Measurements from ENCODE around the gene CYBA.

The CYBA gene

GRCh38 chr16:88650749-88651275, at the start of gene CYBA:
Gene CYBA, minus strand, starts transcription at chr16:88651053. Its CDS starts 40 bp downstream, at chr16:88651013.
- peak within 1 kb of the TSS; percentile 45 to 93 (median 80) for H3K4me3 ChIP-seq
- peak within 1 kb of the TSS; percentile 14 to 97 (median 83) for H3K27ac ChIP-seq

DNA sequence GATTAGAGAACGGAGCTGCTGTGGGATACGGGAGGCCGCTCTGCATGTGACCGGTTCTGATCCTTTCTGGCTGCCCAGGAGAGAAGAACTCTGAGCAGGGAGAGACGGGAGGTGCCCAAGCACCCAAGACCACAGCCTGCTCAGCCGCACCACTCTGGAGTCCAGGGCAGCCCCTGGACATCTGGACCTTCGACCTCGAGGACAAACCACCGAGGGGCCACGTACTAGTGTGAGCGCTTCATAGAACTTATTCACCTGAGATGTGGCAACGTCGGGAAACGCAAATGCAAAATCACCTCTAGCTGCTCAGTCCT, 49.4 kb upstream of the CYBA start:
- peak overlapping the region in 4 of 7 experiments; percentile 18 to 100 (median 26) for H3K4me3 ChIP-seq
- H3K27ac ChIP-seq, result peak overlapping the region in 19 of 21 experiments; percentile 39 to 98 (median 84)

- Histone ChIP-seq H3K4me3 (no peak overlapping the region), H3K27ac (peak overlapping the region in 8 of 21 experiments; percentile 24 to 98 (median 92))
These were observed 48.3 kb upstream of the CYBA start for GRCh38 chr16:88699180-88699579.

DNA sequence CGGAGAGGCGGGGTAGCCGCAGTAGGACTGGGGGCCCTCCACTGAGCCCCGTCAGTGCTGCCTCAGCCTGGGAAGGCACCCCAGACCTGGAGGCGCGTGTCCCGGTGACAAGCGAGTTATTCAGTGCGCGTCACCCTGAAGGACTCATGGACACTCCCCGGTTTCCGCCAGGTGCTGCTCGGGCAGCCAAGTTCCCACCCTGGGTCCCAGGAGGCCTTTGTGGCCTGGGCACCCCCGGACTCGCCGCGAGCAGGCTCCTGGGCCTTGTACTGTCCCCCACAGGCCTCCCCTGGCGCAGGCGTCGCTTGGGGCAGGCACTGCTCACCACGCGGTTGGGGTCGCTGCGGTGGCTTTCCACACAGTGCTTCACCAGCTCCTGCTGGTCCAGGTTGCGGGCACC, 47.8 kb upstream of the CYBA start:
- no peak overlapping the region for H3K27ac ChIP-seq
- H3K4me3 ChIP-seq, result no peak overlapping the region

- Histone ChIP-seq H3K4me3 (no peak overlapping the region), H3K27ac (peak overlapping the region in 1 of 21 experiments; percentile 33)
These were observed 47.2 kb upstream of the CYBA start for GRCh38 chr16:88697831-88698615.

GRCh38 chr16:88697116-88697830, 46.4 kb upstream of the CYBA start:
- Histone ChIP-seq H3K27ac (no peak overlapping the region), H3K4me3 (no peak overlapping the region)

DNA sequence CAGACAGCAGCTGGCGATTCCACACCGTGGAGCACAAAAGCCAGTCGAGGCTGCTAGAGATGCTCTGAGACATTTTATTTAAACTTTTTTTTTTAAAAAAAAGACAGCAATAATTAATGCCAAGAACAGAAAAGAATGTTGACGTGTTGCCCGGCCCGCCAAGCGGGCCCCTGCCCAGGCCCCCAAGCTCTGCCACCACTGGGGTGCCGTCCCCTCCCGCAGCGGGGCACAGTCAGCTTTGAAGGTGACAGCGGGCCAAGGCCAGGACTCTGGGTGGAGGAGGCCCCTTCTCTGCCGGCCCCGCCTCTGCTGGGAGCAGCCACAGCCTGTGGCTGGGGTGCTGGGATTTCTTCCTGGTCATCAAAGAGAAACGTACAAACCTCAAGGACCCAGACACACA, 45.6 kb upstream of the CYBA start:
- Histone ChIP-seq H3K27ac (no peak overlapping the region), H3K4me3 (no peak overlapping the region)

- no peak overlapping the region for H3K4me3 ChIP-seq
- H3K27ac ChIP-seq, result no peak overlapping the region
These were observed 44.9 kb upstream of the CYBA start for GRCh38 chr16:88695753-88696152.

DNA sequence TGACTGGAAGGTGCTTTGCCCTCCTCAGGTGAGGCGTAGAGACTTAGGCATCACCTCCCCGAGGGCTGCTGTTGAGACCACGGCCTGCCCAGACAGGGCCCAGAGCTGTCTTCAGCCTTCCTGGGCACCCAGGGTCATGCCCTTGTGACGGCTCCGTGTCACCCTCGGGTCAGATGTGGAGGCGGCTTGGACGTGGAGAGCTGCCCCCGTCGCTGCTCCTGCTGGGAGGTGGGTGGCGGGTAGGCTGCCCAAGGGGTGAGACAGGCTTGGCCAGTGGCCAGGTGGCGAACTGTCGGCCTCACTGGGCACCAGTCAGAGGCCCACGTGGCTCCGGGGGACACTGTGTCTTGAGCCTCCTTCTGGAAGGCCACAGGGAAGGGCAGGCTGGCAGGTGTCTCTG, 44.4 kb upstream of the CYBA start:
- no peak overlapping the region for H3K27ac ChIP-seq
- H3K4me3 ChIP-seq, result no peak overlapping the region

DNA sequence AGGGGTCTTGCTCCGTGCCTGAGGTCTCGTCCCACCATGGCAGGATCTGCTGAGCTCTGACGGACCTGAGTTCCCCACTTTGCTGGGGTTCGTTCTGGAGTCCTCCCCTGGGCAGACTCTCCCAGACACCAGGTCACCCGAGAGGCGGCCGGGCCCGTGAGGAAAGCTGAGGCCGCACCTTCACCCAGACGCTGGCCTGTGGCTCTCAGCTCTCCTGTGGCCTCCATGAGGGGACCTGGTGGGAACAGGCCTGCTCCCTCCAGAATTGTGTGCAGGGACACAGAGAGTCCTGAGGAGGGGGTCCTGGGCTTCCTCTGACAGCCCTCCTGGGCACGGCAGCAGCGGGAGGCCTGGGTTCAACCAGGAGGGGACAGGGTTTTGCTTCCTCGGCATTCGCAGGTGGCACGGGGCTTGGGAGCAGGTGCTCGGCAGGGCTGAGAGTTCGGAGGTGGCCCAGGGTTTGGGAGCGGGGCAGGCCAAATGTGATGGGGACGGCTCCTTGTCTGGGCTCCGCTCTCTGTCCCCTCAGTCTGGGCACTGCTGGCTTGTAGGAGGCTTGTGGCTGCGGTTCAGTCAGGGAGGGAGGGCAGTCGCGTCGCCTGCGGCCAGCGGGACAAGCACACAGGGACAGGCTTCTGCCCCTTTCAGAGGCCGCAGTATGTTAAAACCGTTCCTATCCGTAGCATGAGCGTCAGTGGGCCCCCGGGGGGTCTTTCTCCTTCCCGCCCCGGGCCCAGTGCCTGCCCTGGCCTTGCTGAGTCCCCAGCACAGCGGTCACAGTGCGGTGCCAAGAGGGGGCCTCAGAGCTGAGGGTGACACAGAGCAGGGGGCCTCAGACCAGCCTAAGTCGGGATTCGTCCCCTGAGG, 43.6 kb upstream of the CYBA start:
- Histone ChIP-seq H3K4me3 (no peak overlapping the region), H3K27ac (no peak overlapping the region)

DNA sequence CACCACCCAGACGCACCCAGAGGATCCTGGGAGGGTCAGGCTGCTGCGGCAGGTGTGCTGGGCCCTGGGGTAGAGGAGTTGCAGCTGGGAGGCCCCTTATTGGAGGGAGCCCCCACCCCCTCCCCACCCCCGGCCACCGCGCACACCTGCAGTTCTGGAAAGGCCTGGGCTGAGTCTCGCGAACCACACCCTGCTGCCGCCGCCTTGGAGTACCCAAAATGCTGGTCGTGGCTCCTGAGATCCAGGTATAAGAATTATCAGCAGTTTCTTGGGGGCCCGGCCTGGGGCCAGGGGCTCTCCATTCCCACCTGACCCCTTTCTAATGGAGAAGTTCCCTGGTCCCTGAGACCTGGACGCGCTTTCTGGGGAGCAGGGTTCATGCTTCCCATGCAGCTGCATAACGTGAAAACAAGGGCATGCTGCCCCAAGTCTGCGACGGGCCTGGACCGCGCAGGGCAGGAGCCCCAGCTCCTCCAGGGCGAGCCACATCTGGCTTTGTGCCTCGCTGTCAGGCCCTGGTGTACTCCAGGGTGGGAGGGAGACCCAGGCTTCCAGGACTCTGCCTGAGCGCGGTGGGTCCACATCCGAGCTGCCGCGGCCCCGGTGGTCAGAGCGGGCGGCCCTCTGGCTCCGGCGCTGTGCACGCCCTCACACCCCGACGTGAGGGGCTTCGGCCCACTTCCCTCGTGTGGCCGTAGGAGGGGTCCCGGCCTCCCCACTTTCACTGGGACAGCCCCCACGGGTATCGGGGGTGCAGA, 42.7 kb upstream of the CYBA start:
- Histone ChIP-seq H3K4me3 (no peak overlapping the region), H3K27ac (peak overlapping the region in 3 of 21 experiments; percentile 20 to 69 (median 61))

- peak overlapping the region in 4 of 21 experiments; percentile 59 to 69 (median 63) for H3K27ac ChIP-seq
- no peak overlapping the region for H3K4me3 ChIP-seq
These were observed 42.0 kb upstream of the CYBA start for GRCh38 chr16:88692861-88693260.

GRCh38 chr16:88691924-88692560, 41.2 kb upstream of the CYBA start:
- peak overlapping the region in 10 of 21 experiments; percentile 3 to 69 (median 57) for H3K27ac ChIP-seq
- no peak overlapping the region for H3K4me3 ChIP-seq

DNA sequence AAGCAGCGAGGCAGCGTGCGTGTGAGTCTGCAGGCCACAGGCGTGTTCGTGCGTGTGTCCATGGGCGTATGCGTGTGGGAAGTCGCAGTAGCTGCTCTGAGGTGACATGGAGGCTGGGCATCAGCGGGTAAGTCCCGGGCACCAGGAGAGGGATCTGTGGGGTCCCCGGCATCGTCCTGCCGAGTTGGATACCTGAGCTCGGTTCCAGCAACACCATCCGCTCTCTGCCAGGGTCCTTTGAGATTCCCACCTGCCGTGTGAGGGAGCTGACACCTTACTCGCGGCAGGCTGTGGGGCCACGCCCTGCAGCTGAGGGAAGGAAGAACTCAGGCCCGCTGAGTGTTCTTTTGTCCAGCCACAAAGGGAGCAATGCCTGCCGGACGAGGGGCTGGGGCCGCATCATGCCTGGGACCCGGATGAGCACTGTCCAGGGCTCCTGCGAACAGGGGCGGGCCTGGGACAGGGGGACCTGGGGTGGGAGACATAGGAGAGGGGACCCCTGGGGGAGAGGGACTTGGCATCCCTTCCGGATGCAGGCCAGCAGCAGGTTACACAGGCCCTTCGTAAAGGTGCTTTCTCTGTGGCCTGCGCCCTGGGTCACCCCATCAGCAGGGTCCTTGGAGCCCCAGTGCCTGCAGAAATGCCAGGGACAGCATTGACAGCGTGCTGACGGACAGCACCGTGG, 40.4 kb upstream of the CYBA start:
- peak overlapping the region in 5 of 21 experiments; percentile 46 to 69 (median 59) for H3K27ac ChIP-seq
- H3K4me3 ChIP-seq, result no peak overlapping the region

DNA sequence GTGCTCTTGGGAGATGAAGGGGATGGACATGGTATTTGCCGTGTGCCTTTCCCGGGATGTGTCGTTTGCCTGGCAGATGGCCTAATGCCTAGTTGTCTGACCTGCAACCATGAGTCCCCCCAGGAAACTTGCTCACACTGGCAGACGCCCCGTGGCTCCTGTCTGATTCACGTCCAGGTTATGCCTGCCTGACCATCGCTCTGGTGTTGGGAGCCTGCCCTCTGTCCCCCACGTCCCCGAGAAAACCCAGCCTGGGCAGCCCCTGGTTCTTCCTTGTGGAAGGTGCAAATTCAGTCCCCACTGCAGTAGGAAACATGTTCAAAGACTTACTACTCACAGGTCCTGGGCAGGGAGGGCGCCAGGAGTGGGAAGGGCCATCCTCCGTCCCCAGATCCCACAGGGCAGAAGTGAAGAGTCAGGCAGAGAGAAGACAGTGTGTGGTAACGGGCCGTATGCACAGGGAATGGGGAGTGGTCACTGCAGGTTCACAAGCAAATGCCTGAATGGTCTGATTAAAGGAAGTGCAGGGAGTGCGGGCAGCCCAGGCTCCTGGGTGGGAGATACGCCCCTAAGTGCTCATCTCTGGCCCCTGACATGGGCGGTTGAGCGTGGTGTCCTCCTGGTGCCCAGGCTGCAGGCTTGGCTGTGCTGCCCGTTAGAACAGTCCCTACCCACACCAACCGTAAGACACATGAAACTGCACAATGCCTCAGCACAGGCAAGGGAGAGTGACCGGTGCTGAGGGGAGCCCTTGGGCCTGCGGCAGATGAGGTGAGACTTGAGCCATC, 39.7 kb upstream of the CYBA start:
- Histone ChIP-seq H3K27ac (no peak overlapping the region), H3K4me3 (no peak overlapping the region)

DNA sequence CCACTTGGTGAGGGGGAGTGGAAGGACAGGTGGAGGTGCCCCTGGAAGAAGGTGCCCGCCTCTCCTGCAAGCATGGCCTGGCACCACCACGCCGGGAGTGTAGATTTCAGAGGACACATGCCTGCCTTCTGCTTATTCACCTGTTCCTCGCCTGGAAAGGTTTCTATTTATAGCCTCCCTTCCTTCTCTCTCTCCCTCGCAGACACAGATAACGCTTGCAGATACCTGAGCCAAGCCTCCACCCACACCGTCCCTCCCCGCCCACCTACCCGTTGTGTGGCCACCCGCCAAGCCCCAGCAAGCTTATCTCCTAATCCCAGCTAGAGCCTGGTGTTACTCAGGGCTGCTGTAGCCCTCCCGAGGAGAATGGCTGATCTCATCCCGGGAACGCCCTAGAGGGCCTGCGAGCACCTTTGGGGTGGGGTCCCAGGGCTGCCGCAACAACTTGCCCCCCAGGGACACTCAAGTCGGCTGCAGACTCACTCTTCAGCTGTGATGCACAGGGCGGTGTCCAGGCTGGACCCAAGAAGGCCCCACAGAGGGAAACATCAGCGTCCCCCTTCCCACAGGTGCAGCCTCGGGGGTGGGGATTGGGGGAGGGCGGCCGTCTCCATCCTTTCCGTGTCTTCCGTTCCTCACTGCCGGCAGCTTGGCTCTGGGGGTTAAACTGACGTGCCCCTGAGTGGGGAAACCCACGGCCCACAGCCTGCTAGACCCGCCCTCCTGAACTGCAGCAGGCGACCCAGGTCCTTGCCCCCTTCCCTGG, 37.3 kb upstream of the CYBA start:
- Histone ChIP-seq H3K4me3 (no peak overlapping the region), H3K27ac (no peak overlapping the region)

DNA sequence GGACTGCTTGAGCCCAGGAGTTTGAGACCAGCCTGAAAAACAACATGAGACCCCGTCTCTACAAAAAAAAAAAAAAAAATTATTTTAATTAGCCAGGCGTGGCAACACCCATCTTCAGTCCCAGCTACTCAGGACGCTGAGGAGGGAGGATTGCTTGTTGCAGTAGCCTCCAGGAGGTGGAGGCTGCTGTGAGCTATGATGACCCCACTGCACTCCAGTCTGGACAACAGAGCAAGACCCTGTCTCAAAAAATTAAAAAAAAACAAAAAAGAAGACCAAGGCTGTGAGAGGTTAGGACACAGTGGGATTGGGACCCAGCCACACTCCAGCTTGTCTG, 36.8 kb upstream of the CYBA start:
- no peak overlapping the region for H3K27ac ChIP-seq
- H3K4me3 ChIP-seq, result no peak overlapping the region
